Testis (tissue), 2 donors: ENCODE measurements around the gene METTL16.

Experiments
- CTCF ChIP-seq, 3 experiments: fragments of 450-650 bp in 2 of 3; fragments of 200-600 bp in 1 of 3; sonication (generic) in 1 of 3; IDR thresholded peaks; one replicate each; pipeline ENCODE4 v1.5.1; 2016 to 2019; ENCODE audit warnings: antibody characterized with exemption in 3 of 3, mild to moderate bottlenecking in 2 of 3, moderate library complexity in 1 of 3
- POLR2A ChIP-seq: fragments of 450-650 bp; IDR thresholded peaks from one replicate; pipeline ENCODE4 v1.6.1; 2017; ENCODE audit warnings: antibody characterized with exemption, mild to moderate bottlenecking, moderate library complexity

- TF ChIP-seq POLR2A (no peak), CTCF (IDR thresholded peaks at IDR 0.05) (no peak)
Measured at GRCh38 chr17:2511138-2511461, 588 bp downstream of the METTL16 start.
